Activated effector memory CD4-positive, alpha-beta T cell treated with anti-CD3 and anti-CD28 coated beads, Interleukin-2, amount 50 U/mL, for 16 hours (primary cell): ENCODE results near the gene EHD1.
A peak's percentile ranks its signal among the peaks of the same experiment; 100 is the strongest.

Experiments used
- DNase-seq: peaks from one replicate; pipeline ENCODE4 v3.0.0-alpha.2; 2020

The EHD1 gene

DNA sequence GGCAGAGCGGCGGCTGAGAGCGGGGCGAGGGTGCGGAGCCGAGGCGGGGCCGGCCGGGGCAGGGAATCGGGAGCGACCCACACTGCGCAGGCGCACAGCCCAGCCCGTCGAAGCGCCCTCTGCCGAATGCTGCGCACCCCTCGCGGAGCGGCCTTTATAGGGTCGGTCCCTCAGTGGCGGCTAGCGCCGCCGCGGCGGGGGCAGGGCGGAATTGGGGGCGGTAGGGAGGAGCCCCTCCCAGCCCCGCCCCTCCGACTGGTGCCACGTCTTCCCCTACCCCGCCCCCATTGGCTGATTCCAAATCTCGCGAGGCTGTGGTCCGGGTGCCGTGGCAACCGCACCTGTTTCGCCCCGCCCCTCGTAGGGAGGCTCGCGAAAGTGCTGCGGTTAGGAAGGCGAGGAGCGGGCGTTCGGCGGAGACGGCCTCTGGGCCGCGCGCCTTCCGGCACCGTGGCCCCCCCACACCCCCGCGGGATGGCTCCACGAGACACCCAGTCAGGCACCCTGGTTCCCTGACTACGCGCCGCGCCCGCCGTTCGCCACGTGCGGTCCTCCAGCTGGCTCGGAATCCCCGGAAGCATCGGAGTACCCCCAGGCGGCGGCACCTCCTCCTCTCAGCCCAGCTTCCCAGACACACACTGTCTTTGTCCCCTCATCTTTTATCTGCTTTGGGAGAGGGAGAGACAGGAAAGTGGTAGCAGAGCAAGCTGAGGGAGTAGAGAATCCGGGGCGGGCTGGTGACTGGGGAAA, at the start of gene EHD1:
Gene EHD1 (minus strand): TSS at position 128 of the 750 bp plus-strand sequence. CDS start 157 bp downstream, outside the sequence.
- peak; percentile 100 for DNase-seq

GRCh38 chr11:64926689-64927088, 48.3 kb upstream of the EHD1 start:
- DNase-seq: no peak

DNA sequence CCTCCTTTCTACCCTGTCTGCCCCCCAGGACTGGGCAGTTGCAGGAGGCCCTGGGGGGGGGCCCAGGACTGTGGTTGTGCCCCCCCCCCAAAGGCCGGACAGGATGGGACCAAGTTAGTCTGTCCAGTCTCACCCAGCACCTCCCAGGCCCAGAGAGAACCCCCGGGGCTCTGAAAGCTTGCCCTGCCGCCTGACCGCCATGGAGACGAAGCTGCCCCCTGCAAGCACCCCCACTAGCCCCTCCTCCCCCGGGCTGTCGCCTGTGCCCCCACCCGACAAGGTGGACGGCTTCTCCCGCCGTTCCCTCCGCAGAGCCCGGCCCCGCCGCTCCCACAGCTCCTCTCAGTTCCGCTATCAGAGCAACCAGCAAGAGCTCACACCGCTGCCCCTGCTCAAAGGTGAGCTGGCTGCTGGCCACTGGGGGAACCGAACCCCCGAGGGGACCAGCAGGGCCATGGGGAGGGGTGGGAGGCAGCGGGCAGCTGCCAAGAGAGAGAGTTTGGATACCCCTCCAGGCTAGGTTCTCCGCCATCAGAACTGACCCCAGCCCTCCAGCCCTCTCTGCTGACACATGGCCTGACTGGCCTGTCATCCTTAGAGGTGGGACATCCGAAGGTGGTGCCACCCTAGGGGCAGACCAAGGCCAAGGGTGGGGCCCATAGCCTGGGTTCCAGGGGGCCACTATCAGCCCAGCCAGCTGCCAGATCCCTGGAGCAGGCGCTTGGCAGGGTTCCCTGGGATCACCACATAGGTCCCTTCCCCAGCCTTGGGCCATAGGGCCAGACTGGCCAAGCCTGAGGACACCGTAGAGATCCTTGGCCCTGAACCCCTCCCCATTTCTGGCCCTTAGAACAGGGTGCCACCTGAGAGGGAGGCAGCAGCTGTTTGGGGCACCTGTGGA, 47.4 kb upstream of the EHD1 start:
- DNase-seq: no peak

DNA sequence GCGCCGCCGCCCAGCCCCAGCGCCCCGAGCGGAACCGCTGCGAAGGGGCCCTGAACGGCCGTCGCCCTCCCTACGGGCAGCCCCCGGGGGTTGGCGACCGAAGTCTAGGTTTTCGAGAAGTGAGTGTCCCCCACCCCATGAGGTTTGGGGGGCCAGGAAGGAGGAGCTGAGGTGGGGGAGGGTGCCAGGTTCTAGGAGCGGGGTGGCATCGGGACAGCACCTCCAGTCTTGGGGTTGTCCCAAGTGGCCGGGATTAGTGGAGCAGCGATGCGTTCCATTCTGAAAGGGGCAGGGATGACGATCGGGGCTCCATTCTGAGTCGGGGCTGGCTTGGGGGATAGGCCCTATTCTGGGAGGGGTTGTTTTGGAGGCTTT, 46.5 kb upstream of the EHD1 start:
- DNase-seq: no peak

DNA sequence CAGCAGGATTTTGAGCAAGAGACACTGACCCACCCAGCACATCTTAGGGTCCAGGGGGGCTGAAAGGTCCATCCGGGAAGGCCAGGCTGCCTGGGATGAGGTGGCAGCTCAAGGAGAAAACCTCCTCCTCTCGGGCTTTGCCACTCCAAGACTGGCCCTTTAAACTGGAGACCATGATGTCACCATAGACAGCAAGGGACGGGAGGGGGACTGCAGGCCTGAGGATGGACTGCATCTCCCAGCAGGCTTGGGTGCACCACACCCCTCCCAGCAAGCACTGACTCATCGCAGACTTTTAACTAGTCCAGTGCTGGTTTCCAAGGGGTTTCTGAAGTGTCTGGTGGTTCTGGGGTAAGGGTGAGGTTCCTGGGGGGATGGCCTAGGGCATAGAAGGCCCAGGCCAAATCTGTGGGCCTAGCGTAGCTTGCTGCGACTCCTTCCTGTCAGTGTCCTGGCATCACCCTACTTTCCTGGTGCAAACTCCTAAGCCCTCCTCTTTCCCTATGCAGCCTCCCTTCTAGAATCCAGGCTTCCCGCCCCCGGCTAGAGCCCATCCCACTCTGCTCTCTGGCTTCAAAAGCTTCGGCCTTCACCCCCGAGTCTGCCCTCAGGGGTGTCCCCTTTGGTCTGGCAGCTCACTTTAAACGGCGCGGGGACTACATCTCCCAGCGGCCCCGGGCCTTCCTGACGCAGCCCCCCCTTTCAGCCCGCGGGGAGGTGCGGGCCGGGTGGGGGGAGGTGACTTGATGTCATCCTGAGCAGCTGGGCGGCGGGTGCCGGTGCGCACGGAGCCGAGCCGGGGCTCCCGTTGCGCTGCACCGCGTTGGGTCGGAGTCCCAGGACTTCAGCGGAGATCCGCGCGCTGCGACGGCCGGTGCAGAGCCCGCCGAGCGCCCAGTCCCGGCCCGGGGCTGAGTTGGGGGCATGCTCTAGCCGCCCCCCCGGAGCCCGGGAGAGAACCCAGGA, 45.8 kb upstream of the EHD1 start, which contains the start of gene PPP2R5B:
Gene PPP2R5B (plus strand): TSS at position 746 of the 966 bp plus-strand sequence. CDS start 1,046 bp downstream, outside the sequence.
- peak; percentile 97 for DNase-seq

GRCh38 chr11:64923151-64923661, 44.8 kb upstream of the EHD1 start:
- no peak for DNase-seq

DNA sequence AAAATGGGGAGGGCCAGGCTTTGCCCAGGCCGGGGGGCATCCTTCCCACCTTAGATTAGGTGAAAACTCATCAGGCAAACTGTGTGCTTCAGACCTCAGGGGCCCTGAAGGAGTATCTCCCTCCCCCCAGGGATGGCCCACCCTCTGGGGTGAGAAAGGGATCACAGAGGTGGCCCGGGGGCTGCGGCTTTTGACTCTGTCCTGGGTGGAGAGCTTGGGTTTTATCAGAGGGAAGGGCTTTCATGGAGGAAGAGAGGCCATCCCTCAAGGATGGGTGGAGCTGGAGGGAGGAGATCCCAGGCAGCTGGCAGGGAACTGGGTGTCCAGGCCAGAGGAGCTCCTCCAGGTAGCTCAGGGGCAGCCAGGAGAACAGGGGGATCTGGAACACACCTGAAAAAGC, 43.0 kb upstream of the EHD1 start:
- no peak for DNase-seq

DNA sequence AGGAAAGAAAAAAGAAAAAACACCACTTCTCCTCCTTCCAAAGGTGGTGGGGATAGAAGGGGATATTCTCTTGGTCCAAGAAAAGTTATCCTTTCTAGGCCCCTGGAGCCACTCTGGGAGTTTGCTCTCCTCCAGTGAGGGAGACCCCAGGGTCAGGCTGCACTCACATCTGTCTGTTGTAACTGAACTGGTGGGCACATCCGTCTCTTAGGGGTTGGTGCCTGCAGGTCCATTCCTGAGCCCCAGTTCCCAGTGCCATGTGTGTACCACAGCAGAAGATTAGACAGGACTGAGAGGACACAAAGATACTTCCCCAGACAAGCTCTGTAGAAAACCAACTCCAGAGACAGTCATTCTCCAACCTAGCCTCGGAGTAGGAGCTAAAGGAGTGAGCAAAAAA, 41.7 kb upstream of the EHD1 start:
- no peak for DNase-seq

- no peak for DNase-seq
Measured at GRCh38 chr11:64919627-64920026, 41.2 kb upstream of the EHD1 start.

DNA sequence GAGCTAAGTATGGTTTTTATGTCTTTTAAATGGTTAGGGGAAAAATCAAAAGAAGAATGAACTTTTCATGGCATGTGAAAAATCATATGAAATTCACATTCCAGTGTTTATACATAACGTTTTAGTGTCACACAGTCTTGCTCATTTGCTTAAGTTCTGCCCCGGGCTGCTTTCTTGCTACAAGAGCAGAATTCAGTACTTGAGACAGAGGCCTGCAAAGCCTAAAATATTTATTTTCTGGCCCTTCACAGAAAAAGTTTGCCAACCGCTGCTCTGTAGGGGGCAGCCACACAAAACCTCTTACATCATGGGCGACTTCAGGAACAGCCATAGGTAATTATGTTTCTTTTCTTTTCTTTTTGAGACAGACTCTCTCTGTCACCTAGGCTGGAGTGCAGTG, 39.6 kb upstream of the EHD1 start:
- no peak for DNase-seq

DNA sequence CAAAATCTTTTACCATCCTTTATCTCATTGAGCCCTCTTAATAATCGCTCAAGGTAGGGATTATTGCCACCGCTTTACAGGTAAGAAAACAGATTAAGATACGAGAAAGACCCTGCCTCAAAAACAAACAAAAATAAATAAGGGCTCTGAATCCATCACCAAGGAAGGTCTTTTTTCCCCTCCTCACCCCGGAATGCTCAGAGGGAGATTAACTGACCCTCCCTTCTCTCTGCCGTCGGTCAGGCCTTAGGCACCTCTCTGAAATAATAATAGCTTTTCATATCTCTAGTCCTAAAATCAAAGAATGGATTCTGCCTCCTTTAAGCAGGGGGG, 39.2 kb upstream of the EHD1 start:
- no peak for DNase-seq

DNA sequence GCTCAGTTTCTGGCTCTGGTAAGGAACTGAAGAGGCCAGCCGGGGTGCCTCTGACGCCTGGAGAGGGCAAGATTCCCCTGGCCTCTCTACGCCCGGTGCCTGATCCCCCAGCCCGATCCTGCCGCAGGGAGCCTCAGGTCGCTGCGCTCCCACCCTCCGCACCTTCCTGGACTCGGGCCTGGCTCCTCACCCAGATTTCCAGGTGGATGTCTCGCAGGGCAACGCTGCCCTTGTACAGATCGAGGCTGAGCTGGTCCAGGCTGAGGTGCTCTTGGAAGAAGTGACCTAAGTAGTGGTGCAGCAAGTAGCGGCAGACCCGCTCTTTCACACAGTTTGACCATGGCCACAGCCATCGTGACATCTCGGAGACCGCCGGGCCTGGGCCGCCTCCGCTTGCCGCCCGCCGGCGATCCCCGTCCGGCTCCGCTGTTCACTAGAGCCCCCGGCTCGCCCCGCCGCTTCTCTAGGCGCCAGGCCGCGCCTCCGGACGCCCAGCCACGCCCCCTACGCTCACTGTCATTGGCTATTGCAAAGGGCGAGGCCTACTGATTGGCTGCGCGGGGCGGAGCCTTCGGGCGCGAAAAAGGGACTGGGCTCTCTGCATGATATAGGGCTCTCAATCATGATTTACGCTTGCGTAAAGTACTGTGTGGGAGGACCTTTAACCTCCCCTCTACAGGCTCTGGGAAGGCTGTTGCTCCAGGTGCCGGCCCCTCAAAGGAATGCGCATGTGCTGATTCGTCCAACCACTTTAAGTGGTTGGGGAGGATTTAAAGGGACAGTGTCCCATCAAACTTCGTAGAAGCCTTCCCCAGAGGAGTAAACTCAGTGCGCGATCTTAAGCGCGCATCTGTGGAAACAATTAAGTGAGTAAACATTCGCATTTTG, 38.6 kb upstream of the EHD1 start, which contains the start of gene ATG2A:
Gene ATG2A (minus strand): TSS at position 435 of the 888 bp plus-strand sequence. CDS start 74 bp downstream, at position 361.
- peak; percentile 99 for DNase-seq

GRCh38 chr11:64916040-64916774, 37.8 kb upstream of the EHD1 start:
- DNase-seq: peak; percentile 82

- no peak for DNase-seq
Measured at GRCh38 chr11:64915376-64915887, 37.0 kb upstream of the EHD1 start.

DNA sequence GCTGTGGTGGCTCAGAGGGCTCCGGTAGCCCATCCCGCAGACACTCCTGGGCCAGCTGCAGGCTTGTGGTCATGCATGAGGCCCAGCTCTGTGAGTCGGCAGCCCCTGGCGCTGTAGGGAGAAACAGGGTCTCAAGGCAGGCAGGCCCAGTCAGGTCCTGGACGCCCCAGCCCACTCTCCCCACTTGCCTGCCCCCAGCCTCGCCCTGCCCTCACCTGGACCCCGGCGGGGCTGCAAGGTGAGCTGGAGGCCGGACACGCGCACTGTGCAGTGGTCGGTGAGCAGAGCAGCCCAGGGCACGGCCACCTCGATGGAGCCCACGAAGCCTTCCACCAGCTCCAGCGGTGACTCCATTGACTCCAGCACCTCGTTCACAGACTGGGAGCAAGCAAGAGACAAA, 35.7 kb upstream of the EHD1 start:
- no peak for DNase-seq

DNA sequence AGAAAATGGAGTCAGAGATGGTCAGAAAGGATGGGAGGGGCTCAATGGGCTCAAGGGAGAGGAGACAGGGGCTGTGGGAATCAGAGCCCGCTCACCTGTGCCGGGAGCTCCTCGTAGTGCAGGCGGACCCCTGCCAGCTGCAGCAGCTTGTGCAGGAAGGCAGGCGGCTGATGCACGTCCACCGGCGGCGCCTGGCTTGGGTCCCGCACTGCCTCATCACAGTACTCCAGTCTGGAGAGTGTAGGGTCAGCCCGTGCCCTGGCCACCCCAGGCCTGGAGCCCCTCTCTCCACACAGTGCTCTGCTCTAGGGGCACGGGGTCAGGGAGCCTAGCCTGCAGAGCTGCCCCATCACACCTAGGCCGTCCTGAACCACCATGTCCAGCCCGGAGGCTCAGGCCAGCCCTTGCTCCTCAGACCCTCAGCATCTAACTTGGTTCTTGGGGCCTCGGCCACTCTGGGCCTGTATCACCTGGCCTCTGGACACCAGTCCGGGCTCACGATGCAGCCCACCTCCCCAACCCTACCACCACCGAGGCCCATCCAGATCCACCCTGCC, 34.8 kb upstream of the EHD1 start:
- DNase-seq: no peak

DNA sequence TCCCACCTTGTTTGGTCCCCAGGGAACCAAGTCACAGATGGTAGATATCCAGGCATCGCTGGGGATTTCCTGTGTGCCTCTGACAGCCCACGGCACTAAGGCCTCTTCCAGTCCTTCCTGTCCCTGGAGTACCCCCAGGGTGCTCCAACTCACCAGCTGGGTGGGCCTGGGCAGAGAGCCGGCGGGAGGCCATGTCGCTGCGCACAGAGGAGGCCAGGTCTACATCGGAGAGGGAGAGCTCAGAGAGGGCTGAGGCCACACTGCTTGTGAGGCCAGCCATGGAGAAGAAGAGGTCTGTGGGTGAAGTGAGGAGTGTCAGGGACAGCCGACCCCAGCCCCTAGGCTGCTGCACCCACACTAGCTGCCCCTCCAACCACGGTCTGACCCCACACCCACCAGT, 33.3 kb upstream of the EHD1 start:
- DNase-seq: no peak

DNA sequence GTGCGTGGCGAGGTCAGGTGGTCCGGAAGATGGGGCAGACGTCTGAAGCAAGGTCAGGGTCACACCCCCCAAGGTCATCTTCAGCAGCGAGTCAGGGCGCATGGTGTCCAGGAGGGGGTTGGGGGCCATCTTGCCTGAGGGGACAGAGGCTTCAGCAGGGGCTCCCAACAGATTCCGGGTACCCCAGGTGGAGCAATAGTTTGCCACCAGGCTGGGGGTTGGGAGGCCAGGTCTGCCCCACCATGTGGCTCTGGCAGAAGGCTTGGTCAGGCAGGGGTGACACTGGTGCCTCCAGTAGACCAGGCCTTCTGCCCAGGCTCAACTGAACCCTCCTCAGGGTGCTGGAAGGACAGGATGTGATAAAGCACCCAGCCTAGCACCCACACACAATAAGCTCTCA, 32.7 kb upstream of the EHD1 start:
- no peak for DNase-seq

DNA sequence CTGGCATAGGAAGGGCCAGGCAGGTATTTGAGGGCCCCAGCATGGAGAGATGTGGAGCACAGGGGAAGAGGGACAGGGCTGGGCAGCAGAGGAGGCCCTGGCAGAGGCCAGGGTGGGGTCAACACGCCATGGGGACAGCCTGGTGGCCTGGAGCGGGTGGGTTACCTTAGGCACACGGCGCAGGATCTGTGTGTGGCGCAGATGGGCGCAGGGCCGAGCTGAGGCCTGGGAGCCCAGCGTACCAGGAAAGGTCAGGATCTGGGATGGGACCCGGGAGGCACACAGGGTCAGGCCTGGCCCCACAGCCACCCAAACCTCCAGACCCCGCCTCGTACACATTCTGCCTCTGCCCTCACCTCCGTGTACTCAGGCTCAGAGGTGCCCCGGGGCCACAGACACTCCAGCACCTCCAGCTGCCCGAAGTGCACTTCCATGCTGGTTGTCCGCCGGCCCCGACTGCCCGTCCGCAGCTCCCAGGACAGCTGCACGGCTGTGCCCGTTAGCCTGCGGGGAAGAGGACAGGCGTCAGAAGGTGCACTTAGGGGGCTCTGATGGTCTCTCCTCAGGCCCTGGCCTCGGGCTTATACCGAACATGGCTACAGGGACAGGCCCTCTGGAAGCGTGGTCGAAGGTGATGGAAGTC, 32.2 kb upstream of the EHD1 start:
- DNase-seq: no peak
